Activated gamma-delta T cell treated with Interleukin-2 at 50 U/mL for 16 hours (primary cell): ENCODE data around the gene KCNN4.
"Not testable (repeated sequence)": the region's sequence is repeated elsewhere in the genome, so short reads cannot be mapped to it uniquely, and the experiment has no call there.

ENCODE experiments used
- DNase-seq: peaks from one replicate; pipeline ENCODE4 v3.0.0-alpha.2; 2020

Gene KCNN4

GRCh38 chr19:43774103-43774939 is 6.5 kb downstream of the KCNN4 start:
- DNase-seq, result no peak

GRCh38 chr19:43773725-43774102 is 7.1 kb downstream of the KCNN4 start:
- no peak for DNase-seq

GRCh38 chr19:43769256-43769655 is 11.5 kb downstream of the KCNN4 start:
- no peak for DNase-seq

GRCh38 chr19:43768273-43769050 is 12.3 kb downstream of the KCNN4 start:
- no peak for DNase-seq

GRCh38 chr19:43767818-43768217 is 13.0 kb downstream of the KCNN4 start:
- DNase-seq, result no peak

GRCh38 chr19:43767316-43767715 is 13.5 kb downstream of the KCNN4 start:
- DNase-seq, result no peak

GRCh38 chr19:43766755-43767043 is 14.1 kb downstream of the KCNN4 start:
- no peak for DNase-seq

GRCh38 chr19:43765109-43765876 is 15.5 kb downstream of the KCNN4 start:
- peak; percentile 54 for DNase-seq

- not testable (repeated sequence) for DNase-seq
Measured at GRCh38 chr19:43764684-43765083, 16.1 kb downstream of the KCNN4 start.

- no peak for DNase-seq
Measured at GRCh38 chr19:43763473-43763939, 17.3 kb downstream of the KCNN4 start.

- no peak for DNase-seq
Measured at GRCh38 chr19:43762814-43763213, 18.0 kb downstream of the KCNN4 start.

GRCh38 chr19:43760941-43761340 is 19.8 kb downstream of the KCNN4 start:
- no peak for DNase-seq

GRCh38 chr19:43759515-43759914 is 21.3 kb downstream of the KCNN4 start:
- DNase-seq, result no peak

- DNase-seq, result peak; percentile 72
Measured at GRCh38 chr19:43755256-43755801, 25.4 kb downstream of the KCNN4 start.

GRCh38 chr19:43754503-43755255 is 26.1 kb downstream of the KCNN4 start, which contains the start of gene SMG9:
TSS of gene SMG9 (minus strand) at chr19:43754962. CDS start at chr19:43750741, 4,221 bp downstream.
- peak; percentile 98 for DNase-seq

GRCh38 chr19:43754253-43754502 is 26.6 kb downstream of the KCNN4 start:
- no peak for DNase-seq

- DNase-seq, result no peak
Measured at GRCh38 chr19:43752287-43752875, 28.4 kb downstream of the KCNN4 start.

- DNase-seq, result no peak
Measured at GRCh38 chr19:43751466-43752220, 29.1 kb downstream of the KCNN4 start.

- no peak for DNase-seq
Measured at GRCh38 chr19:43749898-43750297, 30.9 kb downstream of the KCNN4 start.

GRCh38 chr19:43749152-43749551 is 31.6 kb downstream of the KCNN4 start:
- no peak for DNase-seq

- no peak for DNase-seq
Measured at GRCh38 chr19:43748685-43749084, 32.1 kb downstream of the KCNN4 start.
